Measurements from ENCODE around the gene OR2A25.
"Not testable (repeated sequence)": the region's sequence is repeated elsewhere in the genome, so short reads cannot be mapped to it uniquely, and the experiment has no call there.

The OR2A25 gene

GRCh38 chr7:144069511-144069910 is at the start of gene OR2A25:
Gene OR2A25, plus strand, starts transcription at chr7:144069811. Its CDS starts 4,409 bp downstream, at chr7:144074220.
- no peak for DNase-seq

GRCh38 chr7:144020340-144020739 is 49.3 kb upstream of the OR2A25 start:
- no peak for DNase-seq

- DNase-seq: no peak
Observed at GRCh38 chr7:144022169-144022568, 47.4 kb upstream of the OR2A25 start.

- no peak for DNase-seq
Observed at GRCh38 chr7:144023171-144023827, 46.3 kb upstream of the OR2A25 start.

GRCh38 chr7:144024213-144024612 is 45.4 kb upstream of the OR2A25 start:
- no peak for DNase-seq

GRCh38 chr7:144026203-144026883 is 43.3 kb upstream of the OR2A25 start:
- DNase-seq: no peak

- DNase-seq: no peak
Observed at GRCh38 chr7:144027070-144027469, 42.5 kb upstream of the OR2A25 start.

- no peak for DNase-seq
Observed at GRCh38 chr7:144027974-144028373, 41.6 kb upstream of the OR2A25 start.

- no peak for DNase-seq
Observed at GRCh38 chr7:144028547-144028946, 41.1 kb upstream of the OR2A25 start.

- no peak for DNase-seq
Observed at GRCh38 chr7:144032516-144032915, 37.1 kb upstream of the OR2A25 start.

GRCh38 chr7:144032985-144033709 is 36.5 kb upstream of the OR2A25 start:
- DNase-seq: no peak

- no peak for DNase-seq
Observed at GRCh38 chr7:144035385-144035784, 34.2 kb upstream of the OR2A25 start.

- DNase-seq: no peak
Observed at GRCh38 chr7:144036302-144036885, 33.2 kb upstream of the OR2A25 start.

GRCh38 chr7:144037414-144038035 is 32.1 kb upstream of the OR2A25 start:
- DNase-seq: no peak

- DNase-seq: no peak
Observed at GRCh38 chr7:144038887-144039286, 30.7 kb upstream of the OR2A25 start.

GRCh38 chr7:144048648-144049047 is 21.0 kb upstream of the OR2A25 start, which contains the start of gene OR2A5:
Gene OR2A5, plus strand, starts transcription at chr7:144048948. Its CDS starts 1,454 bp downstream, at chr7:144050402.
- DNase-seq: no peak

- no peak for DNase-seq
Observed at GRCh38 chr7:144049491-144049890, 20.1 kb upstream of the OR2A25 start.

GRCh38 chr7:144050093-144050492 is 19.5 kb upstream of the OR2A25 start:
- peak in 1 of 56 donors; percentile 1 for DNase-seq

GRCh38 chr7:144050884-144051283 is 18.7 kb upstream of the OR2A25 start:
- DNase-seq: not testable (repeated sequence)

GRCh38 chr7:144057954-144058353 is 11.7 kb upstream of the OR2A25 start:
- no peak for DNase-seq

GRCh38 chr7:144063710-144064109 is 5.9 kb upstream of the OR2A25 start:
- DNase-seq: no peak

Data from nucleus accumbens (tissue), 56 donors.